NCI-H748 (cell line): ENCODE results near the gene ST3GAL6.

Source experiments
- DNase-seq: peaks from one replicate; lab custom pipeline; 2025; ENCODE audit not compliant: unreplicated experiment; lab: John Stamatoyannopoulos, UW

ST3GAL6 gene

DNA sequence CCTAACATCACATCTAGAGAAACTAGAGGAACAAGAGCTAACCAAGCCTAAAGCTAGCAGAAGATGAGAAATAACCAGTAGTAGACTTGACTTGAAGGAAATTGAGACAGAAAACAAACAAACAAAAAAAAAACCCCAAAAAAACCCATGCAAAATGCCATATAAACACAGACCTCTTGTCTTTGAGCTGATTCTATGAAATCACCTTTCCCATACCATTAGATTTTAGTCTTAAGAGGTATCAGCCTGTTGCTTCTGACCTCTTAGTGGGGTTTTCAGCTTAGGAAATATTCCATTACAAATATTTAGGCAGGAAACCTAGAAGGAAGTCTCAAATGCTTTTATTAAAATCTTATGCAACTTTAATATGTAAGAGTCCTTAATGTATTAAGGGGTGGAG, 23.9 kb upstream of the ST3GAL6 start:
- DNase-seq = no peak

DNA sequence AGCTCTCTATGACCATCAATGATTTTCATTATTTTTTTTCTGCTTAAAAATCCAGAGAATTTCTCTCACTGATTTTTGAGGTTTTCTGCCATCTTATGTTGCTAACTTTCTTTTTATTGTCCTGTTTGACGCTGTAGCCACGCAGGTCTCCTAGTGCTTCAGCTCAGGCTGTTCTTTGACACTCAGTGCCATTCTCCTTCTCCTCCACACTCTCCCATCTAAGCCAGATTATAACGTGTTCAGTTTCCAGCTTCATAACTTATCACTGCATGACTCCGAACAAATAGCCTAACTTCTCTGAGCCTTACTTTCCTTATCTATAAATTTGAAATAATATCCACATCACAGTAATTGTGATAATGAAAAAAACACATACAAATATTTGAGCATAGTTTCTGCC, 22.8 kb upstream of the ST3GAL6 start:
- no peak for DNase-seq

DNA sequence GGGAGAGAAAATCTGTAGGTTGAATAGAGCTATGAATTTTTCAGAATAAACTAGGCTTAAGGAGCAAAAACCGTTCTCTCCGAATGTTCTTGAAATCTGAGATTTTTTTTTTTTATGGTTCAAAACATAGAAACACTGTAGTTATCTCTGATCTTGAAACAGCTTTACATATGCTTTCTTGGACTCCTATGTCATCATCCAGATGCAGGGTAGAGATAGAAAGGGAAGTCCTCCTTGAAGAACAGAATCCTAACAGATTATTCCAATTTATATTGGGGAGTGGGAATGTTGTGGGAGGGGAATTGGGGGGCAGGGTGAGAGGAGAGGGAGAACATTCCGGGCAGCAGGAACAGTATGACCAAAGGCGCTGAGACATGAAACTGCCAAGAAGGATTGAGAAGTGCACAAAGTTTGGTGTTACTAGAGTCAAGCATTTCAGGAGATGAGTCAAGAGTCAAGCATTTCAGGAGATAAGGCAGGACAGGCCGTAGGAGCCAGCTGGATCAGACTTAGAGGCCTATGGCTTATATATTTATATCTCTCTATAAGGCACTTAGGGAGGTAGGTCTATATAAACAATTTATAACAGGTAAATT, 21.9 kb upstream of the ST3GAL6 start:
- DNase-seq = no peak

DNA sequence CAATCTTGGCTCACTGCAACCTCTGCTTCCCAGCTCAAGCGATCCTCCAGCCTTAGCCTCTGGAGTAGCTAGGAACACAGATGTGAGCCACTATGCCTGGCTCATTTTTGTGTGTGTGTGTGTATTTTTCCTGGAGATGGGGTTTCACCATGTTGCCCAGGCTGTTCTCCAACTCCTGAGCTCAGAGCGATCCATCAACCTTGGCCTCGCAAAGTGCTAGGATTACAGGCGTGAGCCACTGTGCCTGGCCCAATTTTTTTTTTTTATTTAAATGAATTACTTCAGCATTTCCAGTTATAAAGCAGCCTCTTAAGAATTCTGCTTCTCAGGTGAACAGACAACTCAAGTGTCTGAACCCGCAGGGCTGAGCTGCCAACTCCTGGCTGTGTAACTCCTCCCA, 20.1 kb upstream of the ST3GAL6 start:
- DNase-seq = no peak

DNA sequence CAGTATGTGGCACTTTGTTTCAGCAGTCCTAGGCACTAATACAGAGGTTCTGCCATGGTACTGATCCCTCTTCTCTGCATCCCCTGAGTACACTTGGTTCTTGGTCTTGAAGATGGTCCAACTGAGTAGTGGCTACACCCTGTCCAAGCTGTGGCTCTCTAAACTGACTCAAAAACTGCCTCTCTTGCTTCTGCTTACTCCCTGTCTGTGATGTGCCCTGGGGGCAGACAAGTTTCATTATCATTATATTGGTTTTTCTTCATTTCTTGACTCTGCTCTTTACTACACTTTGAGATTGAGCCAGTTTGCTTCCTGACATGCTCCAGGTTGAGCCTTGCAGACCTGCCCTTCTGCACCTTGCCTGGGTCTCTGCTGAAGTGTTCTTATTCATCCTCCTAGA, 18.9 kb upstream of the ST3GAL6 start:
- no peak for DNase-seq

DNA sequence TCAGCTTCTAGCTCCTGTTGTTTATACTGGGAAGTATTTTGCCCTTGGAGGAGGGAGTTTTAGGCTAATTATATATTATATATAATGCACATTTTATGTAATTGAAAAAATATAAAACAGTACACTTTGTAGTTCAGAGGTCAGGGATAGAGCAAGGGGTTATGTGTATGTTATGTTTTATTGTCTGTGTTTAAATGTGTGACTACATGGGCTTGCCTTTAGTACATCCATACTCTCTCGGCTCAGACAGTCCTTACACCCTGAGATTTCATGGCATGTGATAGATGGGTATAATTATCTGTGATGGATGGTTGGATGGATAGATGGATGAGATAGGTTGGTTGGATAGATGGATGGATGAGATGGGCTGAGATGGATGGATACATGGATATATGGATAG, 17.4 kb upstream of the ST3GAL6 start:
- no peak for DNase-seq

DNA sequence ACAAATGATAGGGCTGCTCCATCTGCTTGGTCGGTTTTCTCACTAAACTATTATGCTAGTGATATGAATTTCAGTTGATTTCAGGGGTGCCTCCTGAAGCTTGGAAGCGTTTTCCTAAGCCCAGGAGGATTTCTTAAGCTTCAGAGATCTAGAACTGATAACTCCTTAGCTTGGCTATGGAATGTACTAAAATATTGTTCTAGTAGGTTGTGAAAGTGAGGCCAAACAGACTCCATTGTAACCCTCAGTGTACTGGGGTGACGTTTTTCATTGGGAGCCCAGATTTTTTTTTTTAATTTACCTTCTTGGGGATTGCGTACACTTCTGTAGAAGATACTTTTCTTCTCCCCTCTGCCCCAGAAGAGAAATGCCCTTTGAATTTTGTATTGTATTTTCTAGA, 17.0 kb upstream of the ST3GAL6 start:
- DNase-seq = no peak

DNA sequence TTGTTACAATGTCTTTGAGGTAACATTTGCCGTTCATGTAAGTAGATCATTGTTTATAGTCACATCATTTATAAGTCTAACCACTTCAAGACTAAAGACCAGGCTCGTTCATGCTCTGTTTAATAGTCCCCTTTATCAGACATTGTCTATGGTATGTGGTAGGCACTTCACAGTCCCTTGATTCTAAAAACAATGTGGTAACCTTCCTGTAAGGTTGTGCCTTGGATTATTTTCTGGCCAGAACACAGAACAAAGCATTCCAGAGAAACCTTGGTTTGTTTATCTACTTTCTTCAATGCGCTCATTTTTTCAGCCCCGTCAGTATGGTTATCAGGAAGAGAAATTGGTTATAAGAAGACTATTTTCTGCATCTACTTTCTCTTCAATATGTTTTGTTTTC, 16.3 kb upstream of the ST3GAL6 start:
- DNase-seq = no peak

DNA sequence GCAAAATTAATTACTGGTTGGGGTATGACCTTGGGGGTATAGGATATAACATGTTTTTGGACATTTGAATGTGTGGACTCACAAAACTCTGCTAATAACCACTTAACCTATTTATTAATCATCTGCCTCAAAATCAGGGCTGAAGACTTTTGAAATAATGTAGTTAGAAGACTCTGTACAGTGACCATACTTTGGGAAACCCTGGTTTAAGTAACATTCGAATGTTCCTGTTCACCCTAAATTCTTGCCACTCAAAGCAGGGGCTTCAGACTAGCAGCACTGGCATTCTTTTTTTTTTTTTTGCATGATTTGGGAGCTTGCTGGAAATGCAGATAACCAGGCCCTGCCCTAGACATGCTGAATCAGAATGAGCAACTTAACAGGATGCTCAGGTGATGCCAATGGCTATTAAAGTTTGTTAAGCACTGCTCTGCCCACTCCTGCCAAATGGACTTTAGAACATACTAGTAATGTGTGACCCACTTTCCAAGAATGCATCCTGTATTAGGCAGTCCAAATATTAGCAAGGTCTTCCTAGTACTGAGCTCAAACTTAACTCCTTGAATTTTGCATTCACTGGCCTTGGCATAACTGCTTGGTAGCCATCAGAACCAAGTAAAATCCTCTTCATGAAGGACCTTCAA, 12.7 kb upstream of the ST3GAL6 start:
- no peak for DNase-seq

DNA sequence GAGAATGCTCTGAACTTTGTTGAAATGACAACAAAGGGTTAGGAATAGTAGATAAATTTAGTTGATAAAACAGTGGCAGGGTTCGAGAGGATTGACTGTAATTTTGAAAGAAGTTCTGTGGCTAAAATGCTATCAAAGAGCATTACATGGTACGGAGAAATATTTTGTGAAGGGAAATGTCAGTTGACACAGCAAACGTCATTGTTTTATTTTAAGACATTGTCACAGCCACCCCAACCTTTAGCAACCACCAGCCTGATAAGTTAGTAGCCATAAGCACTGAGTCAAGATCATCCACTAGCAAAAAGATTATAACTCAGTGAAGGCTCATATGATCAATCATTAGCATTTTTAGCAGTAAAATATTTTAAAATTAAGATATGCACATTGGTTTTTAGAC, 8.7 kb upstream of the ST3GAL6 start:
- no peak for DNase-seq

DNA sequence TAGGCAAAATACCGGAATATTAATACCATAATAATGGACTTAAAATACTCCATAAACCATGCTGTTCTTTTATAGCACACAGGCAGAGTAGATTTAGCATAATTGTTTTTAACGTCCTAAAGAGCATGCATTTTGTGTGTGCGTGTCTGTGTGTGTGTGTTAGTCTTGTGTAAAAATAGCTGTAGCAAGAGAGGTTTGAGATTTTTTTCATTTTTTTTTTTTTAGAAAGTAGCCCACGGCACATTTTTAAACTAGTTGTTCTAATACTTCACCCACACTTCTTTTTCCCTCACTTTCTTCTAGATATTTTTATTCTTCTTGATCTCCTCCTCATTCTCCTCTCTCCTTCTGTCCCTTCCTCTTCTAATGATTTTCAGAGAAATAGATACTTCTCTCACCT, 7.5 kb upstream of the ST3GAL6 start:
- no peak for DNase-seq

DNA sequence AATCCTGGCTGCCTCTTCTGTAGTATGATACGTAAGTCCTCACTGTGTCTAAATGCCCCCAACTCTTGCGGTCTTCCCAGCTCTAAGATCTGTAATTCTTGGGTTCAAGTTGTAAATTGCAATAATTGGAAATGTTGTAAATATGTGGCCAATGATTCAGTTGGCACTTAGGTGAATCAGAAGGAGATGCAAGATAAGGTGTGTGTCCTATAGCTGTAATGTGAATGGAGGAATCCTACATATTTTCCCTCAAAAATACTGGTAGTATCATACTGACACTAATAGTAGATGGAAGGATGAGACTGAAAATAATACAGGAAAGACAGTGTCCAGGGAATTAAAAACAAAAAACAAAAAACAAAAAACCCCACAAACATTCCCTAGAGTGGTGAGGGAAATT, 3.5 kb upstream of the ST3GAL6 start:
- no peak for DNase-seq

DNA sequence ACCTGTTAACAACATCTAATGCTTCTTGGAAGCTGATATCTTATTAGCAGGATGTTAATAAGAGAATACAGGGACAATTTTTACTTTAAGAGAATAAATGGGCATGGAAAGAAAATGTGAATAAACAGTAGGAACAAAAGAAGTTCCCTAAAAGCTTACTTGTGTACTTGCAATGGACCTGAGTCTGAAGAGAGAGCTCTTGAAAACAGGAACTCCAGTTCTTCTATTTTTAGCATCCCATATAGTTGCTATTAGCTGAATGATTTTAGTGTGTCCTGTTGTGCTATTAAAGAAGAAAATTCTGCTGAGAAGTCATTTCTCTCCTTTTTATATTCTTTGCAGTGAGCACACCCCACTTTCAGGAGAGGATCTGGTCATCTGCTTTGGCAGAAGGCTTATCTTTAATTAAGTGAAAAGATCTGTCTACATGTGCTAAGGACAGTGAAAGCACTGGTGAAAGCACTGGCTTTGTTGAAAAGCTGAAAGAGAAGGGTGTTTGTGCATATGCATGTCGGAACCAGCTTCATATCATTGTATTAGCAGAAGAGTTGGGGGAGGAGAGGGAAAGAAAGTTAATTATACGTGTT, 1.4 kb upstream of the ST3GAL6 start:
- no peak for DNase-seq

DNA sequence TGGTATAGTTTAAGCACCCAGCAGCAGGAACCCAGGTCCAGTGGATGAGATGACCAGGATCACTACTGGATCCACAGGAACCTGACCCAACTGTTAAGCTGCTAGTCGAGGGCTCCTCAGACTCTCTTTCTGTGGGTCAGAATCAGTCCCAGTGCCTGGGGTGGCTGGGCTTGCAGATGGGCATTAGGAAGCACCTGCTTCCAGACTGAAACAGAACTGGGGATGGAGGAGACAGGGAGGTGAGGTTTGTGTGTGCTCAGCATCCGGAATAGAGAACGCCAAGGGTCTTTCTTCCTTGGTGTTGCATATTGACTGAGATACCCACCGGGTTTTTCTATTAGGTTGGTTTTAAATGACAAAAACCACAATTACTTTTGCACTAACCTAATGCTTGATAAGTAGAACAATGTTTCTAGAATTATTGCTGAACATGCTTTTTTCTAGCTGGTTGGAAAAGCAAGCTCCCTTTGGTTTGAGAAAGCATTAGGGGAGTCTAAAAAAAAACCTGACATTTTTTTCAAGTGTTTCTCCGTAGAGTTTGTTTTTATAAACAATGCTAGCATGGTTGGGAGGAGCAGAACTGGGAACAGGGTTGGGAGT, 779 bp downstream of the ST3GAL6 start:
- DNase-seq = no peak

DNA sequence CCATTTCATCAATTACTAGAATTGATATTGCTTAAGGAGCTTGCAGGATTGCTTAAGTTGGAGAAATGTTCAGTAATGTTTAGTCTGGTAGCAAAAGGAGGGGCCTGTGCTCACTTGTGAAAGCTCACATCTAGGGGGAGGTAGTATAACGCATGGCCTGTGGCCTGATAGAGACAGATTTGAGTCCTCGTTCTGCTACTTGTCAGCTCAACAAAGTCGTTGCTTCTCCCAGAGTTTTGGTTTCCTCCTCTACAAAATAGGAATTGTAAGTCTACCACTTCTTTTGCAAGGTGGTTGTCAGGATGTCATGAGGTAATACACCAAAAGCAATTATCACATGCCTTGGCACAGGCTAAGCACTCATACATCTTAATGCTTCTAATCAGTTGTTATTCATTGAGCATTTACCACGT, 1.3 kb downstream of the ST3GAL6 start:
- DNase-seq = no peak

DNA sequence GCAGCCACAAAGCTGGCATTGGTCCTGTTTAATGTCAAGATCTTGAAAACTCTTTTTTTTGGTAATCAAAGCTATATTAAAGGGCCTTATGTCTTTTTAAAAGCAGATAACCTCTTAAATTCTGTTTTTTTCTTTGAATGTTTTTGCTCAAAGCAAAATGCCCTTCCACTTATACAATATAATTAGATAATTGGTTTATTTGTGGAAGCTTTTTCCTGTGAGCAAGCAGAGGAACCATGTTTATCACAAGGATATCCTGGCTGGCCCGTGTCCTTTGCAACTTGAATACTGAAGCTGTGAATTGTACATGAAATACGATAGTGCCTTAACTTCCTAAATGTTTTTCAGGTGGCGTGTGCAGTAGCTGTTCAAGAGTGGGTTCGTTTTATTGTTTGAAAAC, 2.6 kb downstream of the ST3GAL6 start:
- no peak for DNase-seq

DNA sequence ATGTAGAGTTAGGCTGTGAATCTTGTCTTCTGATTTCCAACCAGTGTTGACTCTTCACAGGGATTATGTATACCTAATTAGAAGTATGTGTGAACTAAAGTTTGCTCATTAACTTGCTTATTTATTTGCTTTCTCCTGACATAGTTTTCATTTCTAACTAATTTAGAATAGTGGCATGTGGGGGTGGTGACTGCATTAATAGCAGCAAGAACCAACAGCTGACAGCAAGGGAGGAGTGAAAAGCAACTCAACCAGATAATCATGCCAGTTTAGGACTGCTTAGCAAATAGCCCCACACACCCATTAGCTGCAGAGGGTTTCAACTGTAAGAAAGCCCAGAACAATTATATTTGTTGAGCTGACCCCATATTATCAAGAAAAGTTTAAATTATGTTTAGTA, 3.8 kb downstream of the ST3GAL6 start:
- DNase-seq = no peak

DNA sequence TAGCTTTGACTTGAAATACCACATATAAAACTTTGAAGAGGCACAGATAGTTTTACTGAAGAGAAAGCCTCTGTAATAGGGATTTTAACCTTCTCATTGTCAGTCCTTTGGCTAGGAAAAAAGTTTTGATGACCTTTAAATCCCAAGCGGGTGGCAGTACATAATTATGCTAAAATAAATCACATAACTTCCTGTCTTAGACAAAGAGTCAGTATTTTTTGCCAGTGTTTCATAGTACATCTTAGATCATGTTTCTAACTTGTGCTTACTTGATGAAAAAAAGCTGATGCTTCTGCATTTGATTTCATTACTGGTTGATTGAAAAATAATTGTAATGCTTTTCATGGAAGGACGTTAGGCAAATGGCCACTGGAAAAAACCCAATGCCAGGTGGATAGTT, 5.8 kb downstream of the ST3GAL6 start:
- no peak for DNase-seq

DNA sequence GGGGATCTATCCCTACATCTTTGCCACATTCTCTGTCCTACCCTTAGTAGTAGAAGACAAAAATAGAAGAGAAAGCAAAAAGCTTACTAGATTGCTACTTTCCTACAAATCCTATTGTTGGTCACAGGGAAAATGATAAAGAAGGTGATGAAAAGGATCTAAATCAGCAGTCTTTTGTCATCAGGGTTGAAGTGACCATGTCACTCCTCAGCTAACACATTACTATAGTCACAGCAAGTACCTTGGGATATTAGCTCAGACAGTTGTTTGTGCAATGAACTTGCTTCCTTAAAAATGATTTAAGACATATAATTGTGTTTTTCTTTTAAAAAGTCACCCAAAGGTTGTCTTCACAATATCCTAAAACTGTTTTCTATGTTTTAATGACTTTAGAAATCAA, 6.3 kb downstream of the ST3GAL6 start:
- no peak for DNase-seq

DNA sequence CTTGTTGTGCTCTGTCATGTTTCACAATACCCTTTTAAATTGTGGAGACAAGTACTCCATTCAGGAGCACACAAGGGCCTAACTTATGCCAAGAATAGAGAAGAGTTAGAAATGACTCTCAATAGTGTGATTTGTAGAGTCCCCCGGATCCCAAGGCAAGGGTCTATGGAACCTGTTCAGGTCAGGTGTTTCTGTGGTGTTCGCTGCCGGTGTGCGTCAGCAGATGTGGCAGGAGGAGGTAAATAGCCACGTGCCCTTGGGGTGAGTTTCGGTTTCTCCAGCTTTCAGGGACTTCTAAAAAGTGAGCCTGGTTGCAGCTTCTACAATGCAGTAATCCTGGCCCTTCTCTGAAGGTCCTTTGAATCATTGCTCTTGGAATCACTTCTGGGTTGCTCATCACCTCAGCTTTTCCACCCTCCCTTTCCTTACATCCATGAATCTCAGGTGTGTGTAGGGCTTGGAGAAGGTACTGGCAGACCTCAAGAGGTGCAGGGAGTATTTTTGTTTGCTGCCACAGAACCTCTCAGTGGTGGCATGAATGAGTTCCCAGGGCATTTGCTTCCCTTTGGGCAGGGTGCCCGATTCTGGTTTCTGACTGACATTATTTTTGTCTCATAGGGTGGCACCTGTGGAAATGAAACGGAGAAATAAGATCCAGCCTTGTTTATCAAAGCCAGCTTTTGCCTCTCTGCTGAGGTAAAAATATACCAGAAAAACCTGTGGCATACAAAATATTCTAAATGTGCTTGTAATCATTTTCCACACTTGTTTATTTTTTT, 7.3 kb downstream of the ST3GAL6 start:
- DNase-seq = no peak

DNA sequence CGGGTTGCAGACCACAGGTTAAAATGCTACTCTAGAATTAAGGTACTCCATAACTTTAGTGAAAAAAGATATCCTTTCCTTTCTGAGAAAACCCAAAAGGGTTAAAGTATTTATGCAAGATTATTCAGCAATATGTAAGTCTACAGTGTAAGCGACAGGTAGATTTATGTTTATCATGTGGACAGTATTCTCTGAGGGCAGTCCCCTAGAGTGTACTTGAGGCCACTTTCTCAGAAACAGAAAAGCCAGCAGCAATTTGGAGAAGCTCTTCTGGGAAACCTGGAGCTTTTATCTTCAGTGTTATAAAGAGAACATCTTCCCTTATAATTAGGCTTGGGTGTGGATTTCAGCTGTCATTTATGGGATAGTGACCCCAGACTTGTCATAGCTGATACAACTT, 8.9 kb downstream of the ST3GAL6 start:
- no peak for DNase-seq
